ENCODE data around the gene VSIG8.

GRCh38 chr1:159828176-159828575 lies 34.3 kb downstream of the VSIG8 start:
- TF ChIP-seq CSDC2 (CRISPR knock-in tag; IDR thresholded peaks at IDR 0.05) (no peak), RARB (CRISPR knock-in tag; IDR thresholded peaks at IDR 0.05) (no peak), GLIS3 (CRISPR knock-in tag; IDR thresholded peaks at IDR 0.05) (no peak), OSR1 (CRISPR knock-in tag; IDR thresholded peaks at IDR 0.05) (no peak), ZFP30 (CRISPR knock-in tag; IDR thresholded peaks at IDR 0.05) (no peak)

Data from SK-N-SH treated with all-trans-retinoic acid at 6 μM for 48 hours (cell line).